ENCODE results near the gene RPS6KA5.
A peak's percentile ranks its signal among the peaks of the same experiment; 100 is the strongest.

Gene RPS6KA5

GRCh38 chr14:90804292-90805083, 256.0 kb downstream of the RPS6KA5 start:
- no peak for DNase-seq
- in situ Hi-C loops (cut with HindIII; ENCODE audit: low pct_ligation_motif_present, low sequenced_read_pairs): no loop called here
- H3K4me3 ChIP-seq (ENCODE audit: low read depth, low read length): no peak overlapping the region
- no peak overlapping the region for H3K27ac ChIP-seq
- H3K36me3 ChIP-seq (replicated peaks): no peaks in the 10 kb centered on the region
- TF ChIP-seq, protein P1, sequence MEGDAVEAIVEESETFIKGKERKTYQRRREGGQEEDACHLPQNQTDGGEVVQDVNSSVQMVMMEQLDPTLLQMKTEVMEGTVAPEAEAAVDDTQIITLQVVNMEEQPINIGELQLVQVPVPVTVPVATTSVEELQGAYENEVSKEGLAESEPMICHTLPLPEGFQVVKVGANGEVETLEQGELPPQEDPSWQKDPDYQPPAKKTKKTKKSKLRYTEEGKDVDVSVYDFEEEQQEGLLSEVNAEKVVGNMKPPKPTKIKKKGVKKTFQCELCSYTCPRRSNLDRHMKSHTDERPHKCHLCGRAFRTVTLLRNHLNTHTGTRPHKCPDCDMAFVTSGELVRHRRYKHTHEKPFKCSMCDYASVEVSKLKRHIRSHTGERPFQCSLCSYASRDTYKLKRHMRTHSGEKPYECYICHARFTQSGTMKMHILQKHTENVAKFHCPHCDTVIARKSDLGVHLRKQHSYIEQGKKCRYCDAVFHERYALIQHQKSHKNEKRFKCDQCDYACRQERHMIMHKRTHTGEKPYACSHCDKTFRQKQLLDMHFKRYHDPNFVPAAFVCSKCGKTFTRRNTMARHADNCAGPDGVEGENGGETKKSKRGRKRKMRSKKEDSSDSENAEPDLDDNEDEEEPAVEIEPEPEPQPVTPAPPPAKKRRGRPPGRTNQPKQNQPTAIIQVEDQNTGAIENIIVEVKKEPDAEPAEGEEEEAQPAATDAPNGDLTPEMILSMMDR (IDR thresholded peaks at IDR 0.05; ENCODE audit: low read depth, low read length, missing control alignments): no peak
- H3K27me3 ChIP-seq (replicated peaks): no peaks in the 10 kb centered on the region

GRCh38 chr14:90803249-90803648, 257.2 kb downstream of the RPS6KA5 start:
- in situ Hi-C loops (cut with HindIII; ENCODE audit: low pct_ligation_motif_present, low sequenced_read_pairs): no loop called here

GRCh38 chr14:90799420-90799819, 261.0 kb downstream of the RPS6KA5 start:
- in situ Hi-C loops (cut with HindIII; ENCODE audit: low pct_ligation_motif_present, low sequenced_read_pairs): no loop called here
- no peaks in the 10 kb centered on the region for H3K27me3 ChIP-seq (replicated peaks)
- H3K27ac ChIP-seq: no peak overlapping the region
- TF ChIP-seq, protein P1 (IDR thresholded peaks at IDR 0.05; ENCODE audit: low read depth, low read length, missing control alignments): no peak
- H3K36me3 ChIP-seq (replicated peaks): no peaks in the 10 kb centered on the region
- no peak for DNase-seq
- no peak overlapping the region for H3K4me3 ChIP-seq (ENCODE audit: low read depth, low read length)

More at GRCh38 chr14:90803249-90803648, 257.2 kb downstream of the RPS6KA5 start:
- TF ChIP-seq, protein P1 (IDR thresholded peaks at IDR 0.05; ENCODE audit: low read depth, low read length, missing control alignments): no peak
- Histone ChIP-seq H3K27ac (peak overlapping the region; percentile 40), H3K4me3 (ENCODE audit: low read depth, low read length) (no peak overlapping the region), H3K27me3 (replicated peaks) (no peaks in the 10 kb centered on the region), H3K36me3 (replicated peaks) (no peaks in the 10 kb centered on the region)
- no peak for DNase-seq

DNA sequence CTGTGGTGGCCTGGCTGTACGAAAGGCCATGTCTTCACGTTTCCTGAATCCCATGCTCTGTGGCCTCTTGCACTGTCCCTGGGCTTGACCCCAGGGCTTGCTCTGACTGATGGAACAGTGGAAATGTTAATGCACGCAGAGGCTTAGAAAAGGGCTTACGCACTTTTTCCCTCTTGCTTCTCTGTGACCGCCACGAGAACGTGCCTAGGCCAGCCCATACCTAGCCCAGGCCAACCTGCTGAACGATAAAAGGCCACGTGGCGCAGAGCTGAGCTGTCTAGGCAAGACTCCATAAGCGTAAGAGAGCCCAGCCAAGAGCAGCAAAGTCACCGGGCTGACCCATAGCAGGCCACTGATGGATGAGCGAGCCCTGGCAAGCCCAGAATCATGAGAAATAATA, 262.5 kb downstream of the RPS6KA5 start:
- Histone ChIP-seq H3K4me3 (ENCODE audit: low read depth, low read length) (no peak overlapping the region), H3K27me3 (replicated peaks) (no peaks in the 10 kb centered on the region), H3K36me3 (replicated peaks) (no peaks in the 10 kb centered on the region), H3K27ac (no peak overlapping the region)
- in situ Hi-C loops (cut with HindIII; ENCODE audit: low pct_ligation_motif_present, low sequenced_read_pairs): no loop called here
- DNase-seq: no peak
- TF ChIP-seq, protein P1 (IDR thresholded peaks at IDR 0.05; ENCODE audit: low read depth, low read length, missing control alignments): no peak

All from brain microvascular endothelial cell (primary cell).